MM.1S (cell line): ENCODE results near the gene GATAD2A.

ENCODE experiments used
- CTCF ChIP-seq: fragments of 300-600 bp; sonication (generic); IDR thresholded peaks from 2 replicates; pipeline ENCODE4 v1.5.1; 2016; ENCODE audit warnings: antibody characterized with exemption, low read length, mixed read lengths
- EZH2 ChIP-seq: fragments of 300-600 bp; sonication (generic); optimal IDR thresholded peaks from 2 replicates; pipeline ENCODE3; 2017; ENCODE audit warnings: low read depth, mild to moderate bottlenecking, antibody characterized with exemption, low read length, mixed read lengths
- EZH2phosphoT487 ChIP-seq: fragments of 300-600 bp; sonication (generic); IDR thresholded peaks from 2 replicates; pipeline ENCODE4 v1.6.1; 2018; ENCODE audit warnings: antibody characterized with exemption, low read length

GRCh38 chr19:19459707-19460251, 54.3 kb downstream of the GATAD2A start:
- TF ChIP-seq EZH2 (no peak), CTCF (no peak), EZH2phosphoT487 (no peak)
